ENCODE measurements around the gene NUMBL.
A peak's percentile ranks its signal among the peaks of the same experiment; 100 is the strongest.

The NUMBL gene

DNA sequence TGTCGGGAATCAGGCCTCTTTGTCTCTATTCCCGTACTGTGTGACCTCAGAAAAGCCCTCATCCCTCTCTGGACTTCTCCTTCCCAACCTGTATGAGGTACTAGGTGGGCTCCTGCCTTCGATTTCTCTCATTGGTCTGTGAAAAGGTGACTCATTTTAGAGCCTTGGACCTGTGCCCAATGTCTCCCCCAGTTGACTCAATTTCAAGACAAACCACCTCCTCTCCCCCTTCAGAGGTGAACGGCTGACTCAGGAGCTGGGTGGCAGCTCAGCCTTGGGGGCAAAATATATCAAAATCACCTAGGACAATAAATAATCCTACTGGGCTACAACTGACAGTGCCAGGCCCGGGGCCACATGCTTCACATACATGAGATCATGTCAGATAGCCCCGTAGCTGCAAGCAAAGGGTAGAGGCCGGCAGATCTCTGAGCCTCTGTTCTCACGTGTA lies 25.6 kb upstream of the NUMBL start:
- DNase-seq: peak; percentile 72

DNA sequence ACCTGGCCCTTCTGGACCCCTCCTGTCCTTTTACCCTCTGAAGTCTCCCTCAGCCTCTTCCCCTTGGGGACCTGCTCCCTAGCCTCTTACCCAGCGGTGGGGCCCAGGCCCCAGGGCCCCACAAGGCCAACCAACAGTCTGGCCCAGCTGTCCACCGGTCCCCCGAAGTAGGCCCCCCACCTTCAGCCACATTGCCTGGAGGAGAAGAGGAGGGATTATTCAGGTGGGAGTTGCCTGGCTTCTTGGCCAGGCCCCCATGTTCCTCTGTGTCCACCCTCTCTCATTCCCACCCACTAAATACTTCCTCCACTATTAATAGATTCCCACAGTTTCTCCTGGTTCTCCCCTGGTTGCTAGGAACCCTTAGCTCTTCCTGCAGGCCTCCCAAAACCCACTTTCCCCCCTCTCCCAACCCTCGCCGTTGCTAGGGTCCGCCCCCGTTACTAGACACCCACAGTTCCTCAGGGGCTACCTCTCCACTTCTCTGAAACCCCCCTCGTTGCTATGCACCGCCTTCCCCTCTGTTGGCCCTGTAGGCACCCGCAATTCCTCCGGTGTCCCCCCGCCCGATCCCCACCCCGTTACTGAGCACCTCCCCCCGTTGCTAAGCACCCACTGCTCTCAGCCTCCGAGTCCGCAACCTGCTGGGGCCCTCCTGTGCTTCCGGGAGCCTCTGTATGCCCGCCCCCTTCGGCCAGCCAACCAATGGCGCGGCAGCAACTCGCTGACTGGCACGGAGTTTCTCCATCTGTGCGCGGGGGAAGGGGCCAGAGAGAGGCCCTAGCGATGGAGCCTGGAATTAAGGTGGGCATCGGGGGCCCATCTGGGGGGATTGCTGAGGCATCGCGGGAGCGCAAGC lies 24.2 kb upstream of the NUMBL start:
- DNase-seq: peak; percentile 97

DNA sequence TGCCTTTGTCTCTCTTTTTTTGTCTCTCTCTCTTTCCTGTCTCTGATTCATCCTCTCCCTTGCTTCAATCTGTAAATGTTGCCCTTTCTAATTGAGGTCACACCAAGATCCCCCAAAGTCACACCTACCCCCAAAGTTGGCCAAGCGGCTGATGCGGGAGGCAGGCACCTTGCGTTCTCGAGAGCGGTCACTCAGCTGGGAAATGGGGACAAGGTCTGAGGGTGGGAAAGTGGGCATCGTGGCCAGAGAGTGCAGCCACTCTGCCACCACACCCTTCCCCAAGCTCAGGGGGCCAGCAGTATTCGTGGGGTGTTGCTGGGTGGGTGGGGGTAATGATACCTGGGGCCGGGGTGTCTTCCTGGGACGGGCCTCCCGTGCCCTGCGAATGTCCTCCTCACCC lies 23.5 kb upstream of the NUMBL start:
- DNase-seq: no peak

DNA sequence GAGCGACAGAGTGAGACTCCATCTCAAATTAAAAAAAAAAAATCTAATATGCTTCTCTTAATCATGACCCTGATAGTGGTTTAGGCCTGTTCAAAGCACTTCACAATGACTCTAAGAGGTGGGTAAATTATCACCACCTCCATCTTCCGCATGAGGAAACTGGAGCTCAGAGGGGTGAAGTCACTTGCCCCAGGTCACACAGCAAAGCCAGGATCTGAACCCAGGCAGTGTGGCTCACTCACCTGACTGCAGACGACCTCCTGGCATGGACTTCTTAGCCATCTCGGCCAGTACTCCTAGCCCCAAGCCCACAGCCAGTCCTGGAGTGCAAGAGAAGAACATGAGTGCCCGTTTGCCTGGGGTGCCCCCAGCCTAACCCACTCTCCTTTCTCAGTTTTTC lies 19.4 kb upstream of the NUMBL start:
- no peak for DNase-seq

DNA sequence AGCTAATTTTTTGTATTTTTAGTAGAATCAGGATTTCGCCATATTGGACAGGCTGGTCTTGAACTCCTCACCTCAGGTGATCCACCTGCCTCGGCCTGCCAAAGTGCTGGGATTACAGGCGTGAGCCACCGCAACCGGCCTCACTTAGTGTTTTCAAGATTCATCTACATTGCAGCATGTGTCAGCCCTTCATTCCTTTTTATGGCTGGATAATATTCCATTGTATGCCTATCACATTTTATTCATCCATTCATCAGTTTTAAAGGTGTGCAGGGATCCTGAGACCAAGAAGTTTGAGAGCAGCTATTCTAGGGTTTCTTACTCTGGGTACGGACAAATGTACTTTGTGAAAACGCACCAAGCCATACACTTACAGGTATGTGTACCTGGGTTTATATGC lies 17.2 kb upstream of the NUMBL start:
- DNase-seq: no peak

DNA sequence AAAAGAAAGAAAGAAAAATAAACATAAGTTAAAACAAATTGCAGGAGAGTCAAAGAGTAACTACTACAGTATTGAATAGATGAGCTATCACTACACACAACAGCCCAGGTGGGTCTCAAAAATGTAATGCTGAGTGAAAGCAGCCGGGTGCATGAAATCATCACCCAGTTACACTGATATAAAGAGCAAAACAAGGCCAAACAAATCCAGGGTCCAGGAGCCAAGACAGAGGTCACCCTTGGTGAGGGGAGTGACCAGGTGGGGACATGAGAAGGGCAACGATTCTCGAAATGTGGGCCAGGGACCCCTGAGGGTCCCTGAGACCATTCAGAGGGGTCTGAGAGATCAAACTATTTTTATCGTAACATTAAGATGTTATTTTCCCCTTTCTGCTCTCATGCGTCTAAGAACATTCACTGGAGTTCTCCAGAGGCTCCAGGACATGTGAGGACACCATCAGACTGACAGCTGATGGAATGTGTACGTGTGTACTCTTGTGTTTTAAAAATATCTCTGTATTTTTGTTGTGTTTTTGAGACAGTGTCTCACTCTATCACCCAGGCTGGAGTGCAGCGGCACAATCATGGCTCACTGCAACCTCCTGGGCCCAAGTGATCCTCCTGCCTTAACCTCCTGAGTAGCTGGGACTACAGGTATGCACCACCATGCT lies 15.6 kb upstream of the NUMBL start:
- DNase-seq: no peak

DNA sequence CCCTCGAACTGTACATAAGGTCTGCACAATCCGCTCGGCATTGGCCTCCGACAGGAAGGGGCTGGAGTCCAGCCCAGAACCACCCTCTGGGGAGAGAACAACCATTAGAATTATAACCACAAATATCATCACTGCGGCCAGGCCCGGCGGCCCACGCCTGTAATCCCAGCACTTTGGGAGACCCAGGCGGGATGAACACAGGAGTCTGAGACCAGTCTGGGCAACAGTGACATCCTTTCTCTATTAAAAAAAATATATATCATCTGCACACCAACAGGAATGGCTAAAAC lies 14.9 kb upstream of the NUMBL start:
- DNase-seq: no peak

DNA sequence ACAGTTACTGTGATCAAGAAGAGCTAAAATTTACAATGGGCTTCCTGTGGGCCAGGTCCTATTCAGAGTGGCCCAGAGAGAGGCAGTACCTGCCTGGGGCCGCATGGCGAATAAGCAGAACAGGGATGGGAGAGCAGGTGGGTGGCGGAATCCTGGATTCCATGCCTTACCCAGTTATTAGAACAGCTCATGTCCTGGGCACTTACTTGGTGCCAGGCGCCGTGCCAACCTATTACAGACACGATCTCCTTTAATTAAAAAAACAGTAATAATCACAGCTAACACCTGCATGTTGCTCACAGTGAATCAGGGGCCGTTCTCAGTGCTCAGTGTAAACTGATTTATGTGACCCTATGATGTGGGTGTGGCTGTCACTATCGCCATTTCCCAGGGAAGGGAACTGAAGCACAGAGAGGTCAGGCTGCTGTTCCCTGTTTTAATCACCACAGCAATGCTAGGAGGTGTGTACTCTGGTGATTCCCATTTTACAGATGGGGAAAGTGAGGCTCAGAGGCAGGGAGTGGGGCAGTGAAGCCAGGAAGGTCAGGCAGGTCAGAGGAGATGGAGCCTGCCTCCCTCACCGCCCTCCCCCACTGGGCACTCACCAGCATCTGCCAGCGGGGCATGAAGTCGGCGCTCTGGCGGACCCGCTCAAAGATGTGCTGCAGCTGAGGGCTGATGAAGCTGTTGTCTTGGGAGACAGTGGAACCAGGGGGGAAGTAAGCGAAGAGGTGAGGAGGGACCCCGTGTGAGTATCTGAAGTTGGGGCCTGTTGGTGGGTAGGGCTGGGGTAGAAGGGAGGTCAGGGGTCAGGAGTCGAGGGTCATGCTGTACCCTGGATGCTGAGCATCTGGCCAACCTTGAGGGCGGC lies 14.3 kb upstream of the NUMBL start:
- no peak for DNase-seq

DNA sequence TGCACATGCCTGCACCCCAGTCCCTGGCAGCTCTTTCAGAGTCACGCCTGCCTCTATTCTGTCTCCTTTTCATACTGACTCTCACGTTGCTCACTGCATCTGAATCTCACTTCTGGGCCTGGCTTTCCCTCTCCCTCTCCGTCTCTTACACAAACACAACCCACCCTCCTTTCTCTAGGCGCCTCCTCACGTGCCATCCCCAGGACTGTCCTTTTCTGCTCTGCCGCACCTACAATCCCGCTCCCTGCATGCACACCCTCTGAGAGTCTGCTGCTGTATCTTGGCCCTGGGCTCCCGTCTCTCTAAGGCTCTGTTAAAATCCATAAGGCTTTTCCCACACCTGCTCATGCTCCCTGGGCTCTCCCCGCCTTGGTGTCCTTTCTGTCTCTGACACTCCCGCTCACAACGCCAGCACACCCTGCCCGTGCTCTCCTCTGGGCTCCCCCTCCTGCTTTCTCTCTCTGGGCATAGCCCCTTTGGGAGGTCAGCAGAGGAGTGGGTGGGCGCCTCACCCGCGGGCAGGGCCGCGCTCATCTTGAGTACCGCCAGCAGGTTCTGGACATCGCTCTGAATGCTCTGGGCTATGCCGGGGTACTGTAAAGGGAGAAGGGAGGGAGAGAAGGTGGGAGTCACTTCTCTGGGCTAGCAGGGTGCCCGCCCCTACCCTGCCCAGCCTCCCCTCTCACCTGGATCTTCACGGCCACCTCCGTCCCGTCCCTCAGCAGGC lies 12.7 kb upstream of the NUMBL start:
- DNase-seq: no peak

DNA sequence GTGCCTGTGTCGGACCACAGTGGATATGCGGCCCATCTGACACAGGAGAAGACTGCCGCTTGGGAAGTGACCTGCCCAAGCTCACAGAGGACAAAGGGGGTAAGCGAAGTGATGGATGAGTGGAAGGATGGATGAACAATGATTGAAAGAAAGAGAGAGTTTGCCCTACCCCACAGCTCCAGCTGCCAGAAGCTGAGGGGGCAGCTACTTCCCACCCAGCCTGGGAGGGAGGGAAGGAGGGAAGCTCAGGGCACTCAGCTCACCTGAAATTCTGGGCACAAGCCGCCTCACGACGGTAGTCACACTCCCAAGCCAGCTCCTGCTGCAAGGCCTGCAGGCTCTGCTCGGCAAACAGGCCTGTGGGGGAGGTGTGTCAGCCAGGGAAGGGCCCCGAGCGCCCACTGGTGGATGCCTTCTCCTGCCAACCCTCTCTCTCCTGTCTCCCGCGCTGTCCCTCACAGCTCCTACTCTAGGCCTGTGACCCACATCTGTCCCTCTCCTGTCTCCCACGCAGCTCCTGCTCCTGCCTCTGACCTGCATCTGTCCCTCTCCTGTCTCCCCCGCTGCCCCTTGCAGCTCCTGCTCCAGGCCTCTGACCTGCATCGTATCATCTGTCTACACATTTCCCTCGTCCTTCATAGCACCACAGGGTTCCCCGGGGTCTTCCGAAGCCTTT lies 12.0 kb upstream of the NUMBL start:
- no peak for DNase-seq

DNA sequence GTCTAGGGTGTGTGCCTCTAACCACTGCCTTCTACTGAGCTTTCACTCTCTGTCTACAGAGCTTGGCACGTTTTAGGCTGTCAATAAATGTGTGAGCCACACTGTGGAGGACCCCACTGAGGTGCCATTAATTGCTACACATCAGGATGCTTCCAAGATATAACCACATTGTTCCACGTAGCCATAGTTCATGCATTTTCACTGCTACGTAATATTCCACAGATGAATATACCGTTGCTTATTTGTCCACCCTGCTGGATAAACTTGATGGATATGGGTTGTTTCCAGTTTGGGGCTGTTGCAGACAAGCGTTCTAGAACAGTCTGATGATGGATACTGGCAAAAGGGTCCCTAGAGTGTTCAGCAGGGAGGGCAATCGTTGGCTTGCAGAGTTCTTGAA lies 11.3 kb upstream of the NUMBL start:
- no peak for DNase-seq

DNA sequence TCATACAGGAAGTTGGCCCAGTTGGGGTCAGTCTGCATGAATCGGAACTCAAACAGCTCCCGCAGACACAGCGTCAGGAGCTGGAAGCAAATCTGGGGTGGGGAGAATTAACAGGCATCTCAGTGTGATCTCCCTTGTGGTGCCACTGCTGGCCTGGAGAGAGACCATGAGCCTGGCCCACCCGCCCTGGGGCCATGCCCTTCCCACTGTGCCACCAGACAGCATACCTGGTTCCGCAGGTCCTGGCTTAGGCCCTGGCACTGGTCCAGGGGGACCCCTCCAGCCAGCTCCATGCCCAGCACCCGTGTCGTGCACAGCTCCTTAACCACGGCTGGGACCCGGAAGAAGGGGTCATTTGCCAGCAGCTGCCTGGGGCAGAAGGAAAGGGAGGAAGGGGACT lies 9.6 kb upstream of the NUMBL start:
- DNase-seq: no peak

DNA sequence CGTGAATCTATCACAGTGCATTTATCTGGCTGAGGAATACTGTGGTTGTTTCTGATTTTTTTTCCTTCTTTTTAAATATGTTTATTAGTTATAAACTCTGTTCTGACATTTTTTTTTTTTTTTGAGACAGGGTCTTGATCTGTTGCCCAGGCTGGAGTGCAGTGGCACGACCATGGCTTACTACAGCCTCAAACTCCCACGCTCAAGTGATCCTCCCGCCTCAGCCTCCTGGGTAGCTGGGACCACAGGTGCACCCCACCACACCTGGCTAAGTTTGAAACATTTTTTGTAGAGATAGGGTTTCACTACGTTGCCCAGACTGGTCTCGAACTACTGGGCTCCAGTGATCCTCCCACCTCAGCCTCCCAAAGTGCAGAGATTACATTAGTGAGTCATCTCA lies 6.6 kb upstream of the NUMBL start:
- DNase-seq: no peak

DNA sequence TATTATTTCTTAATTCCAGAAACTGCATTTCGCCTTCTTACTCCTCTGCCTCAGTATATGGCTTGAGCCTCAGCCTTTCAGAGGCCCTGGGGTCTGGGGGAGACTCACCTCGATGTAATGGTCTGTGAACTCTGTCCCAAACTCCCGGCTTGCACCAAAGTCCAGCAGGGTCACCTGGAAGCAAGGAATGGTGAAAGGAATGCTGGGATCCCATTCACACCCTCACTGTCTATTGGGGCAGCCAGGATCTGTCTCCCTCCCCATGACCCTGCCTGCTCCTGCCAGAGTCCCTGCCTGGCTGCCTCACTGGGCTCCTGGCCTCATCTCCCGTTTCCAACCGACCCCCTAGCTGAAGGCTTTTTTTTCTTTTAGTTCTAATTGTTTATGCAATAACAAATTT lies 5.4 kb upstream of the NUMBL start:
- DNase-seq: no peak

DNA sequence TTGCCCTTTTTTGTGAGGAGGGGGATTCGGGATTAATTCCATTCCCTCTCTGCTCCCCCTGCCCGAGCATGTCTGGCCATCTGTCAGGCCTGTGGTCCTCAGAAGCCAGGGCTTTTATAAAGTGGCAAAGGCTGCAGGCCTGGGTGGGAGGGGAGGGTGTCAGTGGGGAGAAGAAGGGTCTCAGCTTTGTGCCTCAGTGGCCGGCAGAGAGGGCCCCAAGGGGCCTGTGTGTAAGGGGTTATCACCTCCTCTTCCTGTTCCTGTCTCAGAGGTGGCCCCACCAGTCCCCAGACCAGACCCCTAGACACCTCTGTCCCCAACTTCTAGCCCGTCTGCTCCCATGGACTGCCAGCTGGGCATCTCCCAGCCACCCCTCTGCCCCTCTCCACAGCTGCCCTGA lies 3.4 kb upstream of the NUMBL start:
- no peak for DNase-seq

DNA sequence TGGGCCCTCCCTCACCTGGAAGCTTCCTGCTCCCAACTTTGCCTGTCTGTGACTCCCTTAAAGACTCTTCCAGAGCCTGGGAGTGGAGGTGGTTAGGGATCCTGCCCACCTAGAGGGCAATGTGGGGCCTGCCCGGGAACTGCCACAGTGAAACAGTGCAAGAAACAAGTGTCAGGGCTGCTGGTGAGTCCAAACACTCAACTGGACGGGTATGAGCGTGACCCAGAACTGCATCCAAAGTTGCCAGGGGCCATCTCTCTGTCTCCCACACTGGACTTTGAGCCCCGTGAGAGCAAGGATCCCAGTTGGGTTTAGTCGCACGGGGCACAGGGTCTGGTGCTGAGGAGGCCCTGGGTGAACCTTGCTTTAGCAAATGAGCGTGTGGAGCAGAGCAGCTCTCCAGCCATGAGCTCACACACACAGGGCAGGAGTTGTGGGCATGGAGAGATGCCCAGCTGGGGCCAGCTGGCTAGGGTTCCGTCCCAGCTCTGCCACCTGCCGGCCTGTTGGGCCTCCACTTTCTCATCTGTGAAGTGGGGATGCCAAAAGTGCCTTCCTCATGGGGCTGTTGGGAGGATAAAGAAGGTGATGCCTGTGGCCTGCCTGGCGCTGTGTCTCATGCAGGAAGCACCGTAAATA lies 2.8 kb upstream of the NUMBL start:
- DNase-seq: no peak

DNA sequence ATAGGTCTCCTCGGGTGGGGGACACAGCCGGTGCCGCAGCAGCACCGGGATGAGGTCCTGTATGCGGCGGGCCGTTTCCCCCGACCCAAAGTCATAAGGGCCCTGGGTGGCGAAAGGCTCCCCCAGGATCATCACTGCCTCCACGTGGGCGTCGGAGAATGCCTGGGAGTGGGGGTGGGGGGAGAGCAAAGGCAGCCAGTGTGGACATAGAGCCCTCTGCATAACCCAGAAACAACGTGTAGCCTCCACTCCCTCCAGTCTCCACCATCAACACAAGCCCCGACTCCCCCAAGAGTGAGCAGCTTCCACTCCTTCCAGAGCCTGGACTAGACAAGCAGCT lies 1.7 kb upstream of the NUMBL start:
- DNase-seq: no peak

DNA sequence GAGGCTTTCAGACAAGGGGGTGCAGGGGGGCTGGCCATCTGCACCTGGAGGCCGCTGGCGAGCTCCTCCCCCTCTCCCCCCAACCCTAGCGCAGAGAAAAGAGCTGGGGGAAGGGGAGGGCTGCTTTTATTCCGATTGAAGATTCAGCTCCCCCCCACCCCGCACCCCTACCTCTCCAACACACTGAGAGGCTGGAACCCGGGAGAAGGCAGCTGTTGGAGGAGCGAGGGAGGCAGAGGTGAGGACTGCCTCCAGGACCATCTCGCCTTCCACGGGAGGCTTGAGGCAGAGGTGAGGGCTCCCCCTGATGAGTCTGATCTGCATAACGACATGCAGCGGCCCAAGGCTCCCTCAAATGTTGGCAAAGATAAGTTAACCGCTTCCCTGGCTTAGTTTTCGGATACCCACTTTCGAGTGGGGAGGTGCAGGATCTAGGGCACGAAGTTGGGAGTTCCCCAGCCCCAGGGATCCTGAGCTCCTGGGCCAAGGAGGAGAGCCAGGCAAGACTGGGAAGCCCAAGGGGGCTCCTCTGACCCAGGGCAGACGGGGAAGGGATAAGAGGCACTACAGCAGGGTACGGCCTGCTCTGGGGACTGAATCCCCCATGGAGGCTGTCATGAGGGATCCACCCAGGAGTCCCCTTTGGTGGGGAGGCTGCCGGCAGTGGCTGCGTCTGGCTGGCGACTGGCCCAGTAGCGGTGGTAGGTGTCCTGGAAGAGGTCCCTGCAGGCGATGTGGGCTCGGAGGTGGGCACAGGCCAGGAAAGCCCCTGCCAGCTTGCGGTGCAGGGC lies 1.2 kb upstream of the NUMBL start:
- no peak for DNase-seq

DNA sequence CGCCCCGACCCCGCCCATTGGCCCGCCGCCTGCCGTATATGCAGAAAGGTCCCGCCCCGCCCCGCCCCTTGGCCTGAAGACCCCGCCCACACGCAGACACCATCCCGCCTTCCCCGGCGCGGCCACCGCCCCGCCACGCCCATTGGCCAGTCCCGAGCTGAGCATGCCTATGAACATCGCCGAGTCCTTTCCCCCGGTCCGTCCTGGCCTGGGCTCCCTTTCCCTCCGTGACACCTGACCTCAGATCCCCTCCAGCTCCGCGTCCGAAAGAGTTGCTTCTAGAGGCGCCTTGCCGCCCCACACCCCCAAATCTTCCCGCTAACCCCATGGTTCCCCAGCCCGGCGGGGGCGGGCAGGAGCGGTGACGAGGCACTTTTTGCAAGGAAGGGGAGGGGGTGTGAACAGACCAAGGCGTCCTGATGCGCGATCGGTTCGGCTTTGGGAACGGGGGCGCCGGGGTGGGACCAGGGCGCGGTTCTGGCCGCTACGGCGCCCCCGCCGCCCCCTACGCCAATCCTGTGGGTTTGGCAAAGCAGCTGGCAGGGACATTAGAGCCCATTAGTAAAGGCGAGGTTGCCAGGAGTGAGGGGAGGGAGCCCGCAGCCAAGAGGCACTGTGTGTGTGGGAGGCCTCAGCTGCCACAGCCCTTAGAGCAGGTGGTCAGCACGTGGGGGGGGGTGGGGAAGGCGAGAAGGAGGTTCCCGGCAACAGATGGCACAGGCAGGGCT lies 406 bp upstream of the NUMBL start:
- DNase-seq: peak; percentile 95

DNA sequence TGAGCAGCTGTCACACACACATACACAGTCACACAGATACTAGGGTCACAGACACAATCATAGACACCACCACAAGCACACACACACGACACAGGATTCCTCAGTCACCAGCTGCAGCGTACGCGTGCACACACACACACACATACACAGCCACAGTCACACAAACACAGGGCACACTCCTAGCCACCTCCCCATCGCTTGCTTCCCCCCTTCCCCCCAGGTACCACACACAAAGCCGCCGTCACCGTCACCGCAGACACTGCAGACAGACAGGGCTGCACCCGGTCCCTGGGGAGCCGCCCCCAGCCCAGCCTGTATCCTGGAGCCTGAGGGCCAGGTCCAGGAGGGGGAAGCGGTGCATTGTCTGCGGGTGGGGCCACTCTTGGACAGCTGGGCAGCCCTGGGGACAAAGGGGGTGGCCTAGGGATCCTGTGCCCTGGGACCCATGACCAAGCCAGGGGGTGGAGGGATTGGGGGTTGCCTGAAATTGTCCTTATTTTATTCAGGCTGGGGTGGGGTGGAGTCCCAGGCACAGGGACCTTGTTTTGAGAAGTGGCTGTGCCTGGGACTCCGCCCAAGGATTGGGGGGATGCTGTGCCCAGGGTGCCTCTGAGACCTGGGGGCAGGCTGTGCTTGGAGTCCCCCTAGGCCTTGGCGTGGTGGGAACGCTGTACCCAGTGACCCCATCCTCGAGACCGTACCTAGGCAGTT lies 957 bp downstream of the NUMBL start:
- no peak for DNase-seq

All from activated CD4-positive, alpha-beta T cell treated with anti-CD3 and anti-CD28 coated beads, Interleukin-2, Interleukin-6, amounts not matched to agents 100 ng/mL and 50 ng/mL, durations not matched to agents 16 hours and 8 hours (primary cell).